ENCODE results near the gene PTMA.
"Not testable (repeated sequence)": the region's sequence is repeated elsewhere in the genome, so short reads cannot be mapped to it uniquely, and the experiment has no call there.

The PTMA gene

DNA sequence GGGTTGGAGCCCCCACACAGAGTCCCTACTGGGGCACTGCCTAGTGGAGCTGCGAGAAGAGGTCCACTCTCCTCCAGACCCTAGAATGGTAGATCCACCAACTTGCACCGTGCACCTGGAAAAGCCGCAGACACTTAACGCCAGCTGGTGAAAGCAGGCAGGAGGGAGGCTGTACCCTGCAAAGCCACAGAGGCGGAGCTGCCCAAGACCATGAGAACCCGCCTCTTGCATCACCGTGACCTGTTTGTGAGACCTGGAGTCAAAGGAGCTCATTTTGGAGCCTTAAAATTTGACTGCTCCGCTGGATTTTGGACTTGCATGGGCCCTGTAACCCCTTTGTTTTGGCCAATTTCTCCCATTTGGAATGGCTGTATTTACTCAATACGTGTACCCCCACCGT lies 40.7 kb downstream of the PTMA start:
- not testable (repeated sequence) for DNase-seq (ENCODE audit: low read depth in 2 of 3, low spot score in 1 of 3)

DNA sequence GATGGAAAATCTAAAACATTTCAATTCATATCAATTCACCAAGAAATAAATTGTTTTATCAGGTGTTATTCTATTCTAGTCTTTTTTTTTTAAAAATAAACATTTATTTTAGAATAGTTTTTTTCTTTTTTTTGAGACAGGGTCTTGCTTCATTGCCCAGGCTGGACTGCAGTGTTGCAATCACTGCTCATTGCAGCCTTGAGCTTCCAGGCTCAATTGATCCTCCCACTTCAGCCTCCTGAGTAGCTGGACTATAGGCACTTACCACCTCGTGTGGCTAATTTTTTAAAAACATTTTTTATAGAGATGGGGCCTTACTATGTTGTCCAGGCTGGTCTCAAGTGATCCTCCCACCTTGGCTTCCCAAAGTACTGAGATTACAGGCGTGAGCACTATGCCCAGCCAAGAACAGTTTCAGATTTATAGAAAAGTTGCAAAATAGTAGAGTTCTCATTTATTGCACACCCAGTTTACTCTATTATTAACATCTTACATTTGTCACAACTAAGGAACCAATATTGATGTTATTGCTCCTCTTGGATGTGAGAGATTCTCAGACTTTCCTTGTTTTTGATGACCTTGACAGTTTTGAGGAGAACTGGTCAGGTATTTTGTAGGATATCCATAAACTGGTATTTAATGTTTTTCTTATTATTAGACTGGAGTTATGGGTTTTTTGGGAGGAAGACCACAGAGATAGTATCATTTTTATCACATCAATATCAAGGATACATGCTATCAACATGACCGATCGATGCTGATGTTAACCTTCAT lies 42.9 kb downstream of the PTMA start:
- no peak for DNase-seq (ENCODE audit: low read depth in 2 of 3, low spot score in 1 of 3)

DNA sequence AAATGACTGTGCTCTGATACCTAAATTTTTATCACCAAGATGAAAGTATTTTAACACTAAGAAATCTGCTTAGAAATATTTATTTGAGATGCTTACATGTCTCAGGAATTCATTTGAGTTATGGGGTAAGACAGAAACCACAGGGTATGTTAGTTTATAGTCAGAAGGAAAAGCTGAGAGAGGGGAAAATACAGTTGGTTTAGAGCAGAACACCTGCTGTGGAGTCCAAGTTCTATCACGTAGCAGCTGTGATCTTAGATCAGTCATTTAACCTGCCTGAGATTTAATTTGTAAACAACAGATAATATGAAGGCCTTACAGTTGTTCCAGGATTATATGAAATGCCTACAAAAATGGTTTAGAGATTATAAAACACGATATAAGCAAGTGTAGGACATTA lies 43.7 kb downstream of the PTMA start:
- no peak for DNase-seq (ENCODE audit: low read depth in 2 of 3, low spot score in 1 of 3)

- DNase-seq (ENCODE audit: low read depth in 2 of 3, low spot score in 1 of 3): no peak
These were observed 53.4 kb downstream of the PTMA start for GRCh38 chr2:231761735-231762134.

Data from stimulated activated CD4-positive, alpha-beta T cell treated with anti-CD3 and anti-CD28 coated beads, Interleukin-12 subunit alpha, Interleukin-12 subunit beta, amount 100 ng/mL, for 48 hours (primary cell).